Osteocyte (in vitro differentiated cells): ENCODE results near the gene OR13J1. TPM values are rescaled to one million over a fixed set of nuclear protein-coding genes. Genes with fewer than 3 reads are reported as not detected.
A peak's percentile ranks its signal among the peaks of the same experiment; 100 is the strongest.

Source experiments
- DNase-seq: peaks from one replicate; pipeline ENCODE4 v3.0.0; 2021; ENCODE audit warnings: mixed read lengths; ENCODE audit not compliant: unreplicated experiment; ENCODE audit errors: extremely low spot score
- H3K27ac Mint-ChIP-seq: one replicate; pipeline ENCODE4 v1.8.0; 2021; ENCODE audit warnings: mild to moderate bottlenecking, mixed read lengths; ENCODE audit not compliant: unreplicated experiment
- H3K27me3 Mint-ChIP-seq: one replicate; pipeline ENCODE4 v1.8.0; 2021; ENCODE audit warnings: mixed read lengths; ENCODE audit not compliant: unreplicated experiment
- H3K36me3 Mint-ChIP-seq: one replicate; pipeline ENCODE4 v1.8.0; 2021; ENCODE audit warnings: mixed read lengths; ENCODE audit not compliant: unreplicated experiment
- H3K4me1 Mint-ChIP-seq: one replicate; pipeline ENCODE4 v1.8.0; 2021; ENCODE audit warnings: mixed read lengths; ENCODE audit not compliant: unreplicated experiment
- H3K4me3 Mint-ChIP-seq: one replicate; pipeline ENCODE4 v1.8.0; 2021; ENCODE audit warnings: mild to moderate bottlenecking, moderate library complexity, mixed read lengths; ENCODE audit not compliant: unreplicated experiment
- H3K9me3 Mint-ChIP-seq: one replicate; pipeline ENCODE4 v1.8.0; 2021; ENCODE audit warnings: mixed read lengths; ENCODE audit not compliant: unreplicated experiment
- CTCF ChIP-seq: fragments of 200-600 bp; sonication (generic); IDR thresholded peaks from 2 replicates; pipeline ENCODE4 v1.5.0; 2021; ENCODE audit warnings: antibody characterized with exemption, mild to moderate bottlenecking, moderate library complexity
- long read RNA-seq: library from polyadenylated mRNA; unstranded; transcript quantifications from one replicate; pipeline ENCODE4 v2.0.0, GENCODE V29; 2021
- total RNA-seq: library from RNA; stranded (reverse); gene quantifications from 2 replicates; pipeline ENCODE4 v1.2.1, GENCODE V29; 2021

OR13J1 gene
- total RNA-seq, result not detected in 2 replicates
- long read RNA-seq, result 0 reads

GRCh38 chr9:35870351-35870923 lies at the start of gene OR13J1:
Gene OR13J1, minus strand, starts transcription at chr9:35870401. Its CDS starts 0 bp downstream, at chr9:35870401.
- no peak for TF ChIP-seq CTCF
- H3K27ac Mint-ChIP-seq, result no peak within 1 kb of the TSS
- H3K27me3 Mint-ChIP-seq, result peaks cover 8% of the 10 kb centered on the region
- no peaks in the 10 kb centered on the region for H3K4me1 Mint-ChIP-seq
- no peak for DNase-seq
- peaks cover 5% of the 10 kb centered on the region for H3K9me3 Mint-ChIP-seq
- no peaks in the 10 kb centered on the region for H3K36me3 Mint-ChIP-seq
- no peak within 1 kb of the TSS for H3K4me3 Mint-ChIP-seq

GRCh38 chr9:35919212-35920008 lies 49.2 kb upstream of the OR13J1 start:
- Mint-ChIP-seq H3K36me3 (no peaks in the 10 kb centered on the region), H3K27me3 (no peaks in the 10 kb centered on the region), H3K9me3 (no peaks in the 10 kb centered on the region), H3K27ac (peak overlapping the region; percentile 40), H3K4me1 (peaks cover 31% of the 10 kb centered on the region), H3K4me3 (no peak overlapping the region)
- no peak for DNase-seq
- TF ChIP-seq CTCF, result no peak

GRCh38 chr9:35918780-35919179 lies 48.6 kb upstream of the OR13J1 start:
- Mint-ChIP-seq H3K36me3 (no peaks in the 10 kb centered on the region), H3K9me3 (no peaks in the 10 kb centered on the region), H3K27me3 (no peaks in the 10 kb centered on the region), H3K27ac (no peak overlapping the region), H3K4me1 (peaks cover 25% of the 10 kb centered on the region), H3K4me3 (no peak overlapping the region)
- no peak for DNase-seq
- no peak for TF ChIP-seq CTCF

- Mint-ChIP-seq H3K27ac (no peak overlapping the region), H3K4me3 (no peak overlapping the region), H3K4me1 (peaks cover 18% of the 10 kb centered on the region), H3K27me3 (no peaks in the 10 kb centered on the region), H3K36me3 (no peaks in the 10 kb centered on the region), H3K9me3 (no peaks in the 10 kb centered on the region)
- TF ChIP-seq CTCF, result no peak
- DNase-seq, result no peak
Observed at GRCh38 chr9:35917261-35917660, 47.1 kb upstream of the OR13J1 start.

- no peaks in the 10 kb centered on the region for H3K27me3 Mint-ChIP-seq
- no peak overlapping the region for H3K4me3 Mint-ChIP-seq
- no peak overlapping the region for H3K27ac Mint-ChIP-seq
- no peaks in the 10 kb centered on the region for H3K36me3 Mint-ChIP-seq
- H3K9me3 Mint-ChIP-seq, result no peaks in the 10 kb centered on the region
- no peak for DNase-seq
- no peak for TF ChIP-seq CTCF
- peaks cover 30% of the 10 kb centered on the region for H3K4me1 Mint-ChIP-seq
Observed at GRCh38 chr9:35915681-35916294, 45.6 kb upstream of the OR13J1 start.
